ENCODE results near the gene MLLT6. TPM values are rescaled to one million over a fixed set of nuclear protein-coding genes. Genes with fewer than 3 reads are reported as not detected.

The MLLT6 gene
- total and polyA plus RNA-seq, 2 of the 13 experiments (the other 11 are each of a cell fraction or from before 2014, with no cell fraction given): 50.7 to 69.5 TPM

DNA sequence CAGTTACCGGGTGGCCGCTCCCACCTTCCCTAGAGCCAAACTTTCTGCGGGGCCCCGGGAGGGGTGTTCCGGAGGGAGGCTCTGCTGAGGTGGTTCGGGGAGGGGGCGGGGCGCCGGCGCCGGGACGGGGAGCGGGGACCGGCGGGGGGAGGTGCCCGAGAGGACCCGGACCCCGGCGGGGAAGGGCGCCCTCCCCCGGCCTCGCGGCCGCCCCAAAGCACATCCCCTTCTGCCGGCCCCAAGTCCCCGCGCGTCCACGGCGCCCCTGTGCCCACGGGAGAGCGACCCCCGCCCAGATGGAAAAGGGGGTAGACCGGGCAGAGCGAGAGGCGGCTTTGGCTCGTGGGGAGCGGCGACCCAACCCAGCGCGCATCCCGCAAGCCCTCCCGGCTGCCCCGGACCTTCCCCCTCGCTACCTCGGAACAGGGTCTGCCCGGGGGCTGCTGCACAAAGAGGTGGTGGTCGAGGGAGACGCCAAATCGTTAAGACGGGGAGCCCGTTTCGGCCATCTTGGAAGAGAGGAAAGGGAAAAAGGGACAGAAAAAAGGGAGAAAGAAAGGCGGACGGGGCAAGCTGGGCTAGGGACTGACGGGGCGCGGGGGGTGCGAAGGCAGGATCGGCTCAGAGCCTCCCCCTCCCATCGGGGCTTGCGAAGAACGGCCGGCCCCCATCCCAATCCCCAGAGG, 42.5 kb downstream of the MLLT6 start (continued):
- no peak for TF ChIP-seq PTBP1 (IDR thresholded peaks at IDR 0.05; ENCODE audit: low read depth, low read length, poor library complexity, severe bottlenecking)
- TF ChIP-seq ZNF691 (CRISPR knock-in tag; IDR thresholded peaks at IDR 0.05; ENCODE audit: borderline replicate concordance, low read depth): no peak
- TF ChIP-seq NFKB2 (CRISPR knock-in tag; IDR thresholded peaks at IDR 0.05; ENCODE audit: borderline replicate concordance): no peak
- no peak for TF ChIP-seq FOXK2 (IDR thresholded peaks at IDR 0.05)
- TF ChIP-seq ZNF710 (CRISPR knock-in tag; IDR thresholded peaks at IDR 0.05; ENCODE audit: borderline replicate concordance): peak; percentile 83
- TF ChIP-seq MEIS1 (CRISPR knock-in tag; IDR thresholded peaks at IDR 0.05; ENCODE audit: borderline replicate concordance): peak; percentile 18; the same call in 1 of the 2 replicates
- no peak for TF ChIP-seq CBFB (CRISPR knock-in tag; IDR thresholded peaks at IDR 0.05)
- TF ChIP-seq ZBTB40 (IDR thresholded peaks at IDR 0.05): no peak
- TF ChIP-seq ZBTB40 (CRISPR knock-in tag; IDR thresholded peaks at IDR 0.05): no peak
- no peak for TF ChIP-seq ZNF317 (CRISPR knock-in tag; IDR thresholded peaks at IDR 0.05)
- TF ChIP-seq ZNF121 (CRISPR knock-in tag; IDR thresholded peaks at IDR 0.05): no peak
- TF ChIP-seq PAWR (CRISPR knock-in tag; IDR thresholded peaks at IDR 0.05; ENCODE audit: borderline replicate concordance): no peak
- no peak for TF ChIP-seq ONECUT2 (CRISPR knock-in tag; IDR thresholded peaks at IDR 0.05)
- no peak for TF ChIP-seq ZFP62 (CRISPR knock-in tag; IDR thresholded peaks at IDR 0.05)
- TF ChIP-seq NBN (conservative IDR thresholded peaks at IDR 0.05): no peak
- no peak for TF ChIP-seq EEA1 (CRISPR knock-in tag; IDR thresholded peaks at IDR 0.05; ENCODE audit: borderline replicate concordance)
- peak; percentile 72; the same call in 1 of the 2 replicates for TF ChIP-seq ZNF782 (CRISPR knock-in tag; IDR thresholded peaks at IDR 0.05; ENCODE audit: borderline replicate concordance)
- TF ChIP-seq JUNB (CRISPR knock-in tag; IDR thresholded peaks at IDR 0.05; ENCODE audit: borderline replicate concordance): no peak
- no peak for TF ChIP-seq LCORL (IDR thresholded peaks at IDR 0.05)
- no peak for TF ChIP-seq LCORL (CRISPR knock-in tag; IDR thresholded peaks at IDR 0.05)

Data from HepG2 (cell line).